ENCODE measurements around the gene SLC4A1AP. TPM values are rescaled to one million over a fixed set of nuclear protein-coding genes. Genes with fewer than 3 reads are reported as not detected.

SLC4A1AP gene
- total and polyA plus RNA-seq, 10 of the 15 experiments (the other 5 are each of a cell fraction or from before 2014, with no cell fraction given), result 6.5 to 30.1 (median 21.5) TPM

DNA sequence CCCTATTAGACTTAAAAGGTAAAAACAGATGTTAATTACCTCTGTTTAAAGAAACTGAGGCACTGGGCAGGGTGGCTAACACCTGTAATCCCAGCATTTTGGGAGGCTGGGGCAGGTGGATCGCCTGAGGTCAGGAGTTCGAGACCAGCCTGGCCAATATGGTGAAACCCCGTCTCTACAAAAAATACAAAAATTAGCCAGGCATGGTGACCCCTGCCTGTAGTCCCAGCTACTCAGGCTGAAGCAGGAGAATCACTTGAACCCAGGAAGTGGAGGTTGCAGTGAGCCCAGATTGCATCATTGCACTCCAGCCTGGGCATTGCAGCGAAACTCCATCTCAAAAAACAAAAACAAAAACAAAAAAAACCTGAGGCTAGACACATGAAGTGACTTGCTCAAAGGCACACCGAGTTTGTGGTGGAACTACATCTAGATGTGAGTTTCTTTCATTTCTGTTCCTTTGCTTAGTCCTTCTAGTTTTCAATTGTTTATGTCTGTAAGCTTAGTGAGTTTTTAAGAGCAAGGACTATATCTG, 40.7 kb downstream of the SLC4A1AP start (continued):
- TF ChIP-seq, protein P1, sequence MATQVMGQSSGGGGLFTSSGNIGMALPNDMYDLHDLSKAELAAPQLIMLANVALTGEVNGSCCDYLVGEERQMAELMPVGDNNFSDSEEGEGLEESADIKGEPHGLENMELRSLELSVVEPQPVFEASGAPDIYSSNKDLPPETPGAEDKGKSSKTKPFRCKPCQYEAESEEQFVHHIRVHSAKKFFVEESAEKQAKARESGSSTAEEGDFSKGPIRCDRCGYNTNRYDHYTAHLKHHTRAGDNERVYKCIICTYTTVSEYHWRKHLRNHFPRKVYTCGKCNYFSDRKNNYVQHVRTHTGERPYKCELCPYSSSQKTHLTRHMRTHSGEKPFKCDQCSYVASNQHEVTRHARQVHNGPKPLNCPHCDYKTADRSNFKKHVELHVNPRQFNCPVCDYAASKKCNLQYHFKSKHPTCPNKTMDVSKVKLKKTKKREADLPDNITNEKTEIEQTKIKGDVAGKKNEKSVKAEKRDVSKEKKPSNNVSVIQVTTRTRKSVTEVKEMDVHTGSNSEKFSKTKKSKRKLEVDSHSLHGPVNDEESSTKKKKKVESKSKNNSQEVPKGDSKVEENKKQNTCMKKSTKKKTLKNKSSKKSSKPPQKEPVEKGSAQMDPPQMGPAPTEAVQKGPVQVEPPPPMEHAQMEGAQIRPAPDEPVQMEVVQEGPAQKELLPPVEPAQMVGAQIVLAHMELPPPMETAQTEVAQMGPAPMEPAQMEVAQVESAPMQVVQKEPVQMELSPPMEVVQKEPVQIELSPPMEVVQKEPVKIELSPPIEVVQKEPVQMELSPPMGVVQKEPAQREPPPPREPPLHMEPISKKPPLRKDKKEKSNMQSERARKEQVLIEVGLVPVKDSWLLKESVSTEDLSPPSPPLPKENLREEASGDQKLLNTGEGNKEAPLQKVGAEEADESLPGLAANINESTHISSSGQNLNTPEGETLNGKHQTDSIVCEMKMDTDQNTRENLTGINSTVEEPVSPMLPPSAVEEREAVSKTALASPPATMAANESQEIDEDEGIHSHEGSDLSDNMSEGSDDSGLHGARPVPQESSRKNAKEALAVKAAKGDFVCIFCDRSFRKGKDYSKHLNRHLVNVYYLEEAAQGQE (IDR thresholded peaks at IDR 0.05; ENCODE audit: low read depth, low read length), result no peak
- TF ChIP-seq BRCA1 (IDR thresholded peaks at IDR 0.05; ENCODE audit: low read depth, low read length) (no peak), BCL11A (IDR thresholded peaks at IDR 0.05; ENCODE audit: low read depth, low read length) (no peak), CREM (IDR thresholded peaks at IDR 0.05; ENCODE audit: low read depth) (no peak), NR2C2 (IDR thresholded peaks at IDR 0.05; ENCODE audit: borderline replicate concordance, control insufficient read depth, insufficient read length, low read depth) (no peak)

DNA sequence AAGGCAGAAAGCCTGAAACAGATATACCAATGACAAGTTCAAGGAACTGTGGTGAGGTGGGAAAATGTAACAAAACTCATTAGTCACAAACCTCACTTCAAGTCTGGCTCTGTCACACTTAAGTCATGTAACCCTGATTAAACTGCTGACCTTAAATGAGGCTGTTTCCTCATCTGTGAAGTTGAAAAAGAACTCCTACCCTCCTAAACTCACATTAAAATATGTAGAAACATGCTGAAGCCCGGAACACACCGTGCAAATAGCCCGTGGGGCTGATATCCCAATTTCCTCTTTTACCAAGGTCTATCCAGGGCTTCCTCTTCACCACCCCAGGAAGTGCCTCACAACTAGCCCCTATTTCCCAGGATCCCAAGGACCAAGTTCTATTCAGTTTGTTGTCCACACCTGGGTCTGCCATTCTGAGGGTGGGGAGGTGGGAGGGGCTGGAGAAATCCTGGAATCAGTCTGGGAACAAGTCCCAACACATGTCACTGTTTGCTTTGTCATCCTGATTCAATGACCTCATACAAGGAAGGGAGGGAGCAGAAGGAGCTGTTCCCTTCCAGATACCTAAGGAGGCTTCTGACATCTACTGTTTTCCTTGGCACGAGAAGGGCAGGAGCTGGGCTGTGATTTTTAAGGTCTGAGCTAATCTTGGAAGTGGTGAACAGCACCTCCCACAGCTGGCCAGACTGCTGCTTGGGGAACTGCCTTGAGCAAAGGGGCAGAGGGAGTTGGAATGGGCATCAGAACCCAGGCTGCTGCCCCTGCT, 42.3 kb downstream of the SLC4A1AP start:
- H3K27me3 ChIP-seq (replicated peaks in 1 of 2; ENCODE audit: control insufficient read depth in 2 of 2, insufficient read depth in 2 of 2, low read length in 1 of 2), result no peaks in the 10 kb centered on the region
- no peaks in the 10 kb centered on the region for H3K36me3 ChIP-seq (ENCODE audit: control insufficient read depth in 2 of 2, insufficient read depth in 2 of 2, low read length in 1 of 2)
- H3K4me3 ChIP-seq, result no peak overlapping the region
- no peak overlapping the region for H3K27ac ChIP-seq (ENCODE audit: control insufficient read depth, insufficient read depth)
- intact Hi-C loops (cut with micrococcal nuclease; ENCODE audit: unreplicated experiment), result no loop called here
- no peak overlapping the region for H3K9ac ChIP-seq (ENCODE audit: control insufficient read depth, insufficient read depth, low read length)
- H3K79me2 ChIP-seq (ENCODE audit: control insufficient read depth, insufficient read depth, low read length), result no peaks in the 10 kb centered on the region
- no peaks in the 10 kb centered on the region for H3K4me1 ChIP-seq (ENCODE audit: control insufficient read depth, insufficient read depth, low read length)
- SMC1A ChIA-PET (ENCODE audit: uncharacterized antibody, unreplicated experiment), result interaction anchor here (1.4 to 1.5 kb wide), 2 partner anchors 13 to 691 kb away, joined by 3 to 4 read pairs; no protein-coding TSS in a partner anchor
- no peak for DNase-seq (ENCODE audit: low read depth, low spot score)
- BruUV-seq (replicated peaks), result no TSS peak
- no peak overlapping the region for H3K4me2 ChIP-seq (ENCODE audit: control insufficient read depth, insufficient read depth)
- RAD21 ChIA-PET (ENCODE audit: unreplicated experiment), result interaction anchor here (1.6 to 3.1 kb wide), 2 partner anchors 22 to 747 kb away, joined by 4 to 15 read pairs; no protein-coding TSS in a partner anchor
- no peaks in the 10 kb centered on the region for H3K9me3 ChIP-seq (replicated peaks; ENCODE audit: control insufficient read depth, insufficient read depth, low read length)
- in situ Hi-C loops (cut with MboI), result no loop called here
- 22% methylated on average over 4 of the region's 4 CpGs for WGBS (ENCODE audit: insufficient coverage, insufficient replicate concordance, low lambda C conversion rate, missing lambda C conversion rate)
- ATAC-seq, result no peak
- POLR2A ChIA-PET, result no interaction called here
- FAIRE-seq, result no peak
- CTCF ChIA-PET, result interaction anchor here (0.6 to 4.7 kb wide), 8 partner anchors 11 to 713 kb away, joined by 3 to 23 read pairs (median 9); no protein-coding TSS in a partner anchor
- H2AFZ ChIP-seq (ENCODE audit: control insufficient read depth, low read depth, low read length), result no peak overlapping the region
- no peaks in the 10 kb centered on the region for H4K20me1 ChIP-seq (ENCODE audit: control insufficient read depth, insufficient read depth)
- TF ChIP-seq, protein P2, sequence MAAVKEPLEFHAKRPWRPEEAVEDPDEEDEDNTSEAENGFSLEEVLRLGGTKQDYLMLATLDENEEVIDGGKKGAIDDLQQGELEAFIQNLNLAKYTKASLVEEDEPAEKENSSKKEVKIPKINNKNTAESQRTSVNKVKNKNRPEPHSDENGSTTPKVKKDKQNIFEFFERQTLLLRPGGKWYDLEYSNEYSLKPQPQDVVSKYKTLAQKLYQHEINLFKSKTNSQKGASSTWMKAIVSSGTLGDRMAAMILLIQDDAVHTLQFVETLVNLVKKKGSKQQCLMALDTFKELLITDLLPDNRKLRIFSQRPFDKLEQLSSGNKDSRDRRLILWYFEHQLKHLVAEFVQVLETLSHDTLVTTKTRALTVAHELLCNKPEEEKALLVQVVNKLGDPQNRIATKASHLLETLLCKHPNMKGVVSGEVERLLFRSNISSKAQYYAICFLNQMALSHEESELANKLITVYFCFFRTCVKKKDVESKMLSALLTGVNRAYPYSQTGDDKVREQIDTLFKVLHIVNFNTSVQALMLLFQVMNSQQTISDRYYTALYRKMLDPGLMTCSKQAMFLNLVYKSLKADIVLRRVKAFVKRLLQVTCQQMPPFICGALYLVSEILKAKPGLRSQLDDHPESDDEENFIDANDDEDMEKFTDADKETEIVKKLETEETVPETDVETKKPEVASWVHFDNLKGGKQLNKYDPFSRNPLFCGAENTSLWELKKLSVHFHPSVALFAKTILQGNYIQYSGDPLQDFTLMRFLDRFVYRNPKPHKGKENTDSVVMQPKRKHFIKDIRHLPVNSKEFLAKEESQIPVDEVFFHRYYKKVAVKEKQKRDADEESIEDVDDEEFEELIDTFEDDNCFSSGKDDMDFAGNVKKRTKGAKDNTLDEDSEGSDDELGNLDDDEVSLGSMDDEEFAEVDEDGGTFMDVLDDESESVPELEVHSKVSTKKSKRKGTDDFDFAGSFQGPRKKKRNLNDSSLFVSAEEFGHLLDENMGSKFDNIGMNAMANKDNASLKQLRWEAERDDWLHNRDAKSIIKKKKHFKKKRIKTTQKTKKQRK (IDR thresholded peaks at IDR 0.05; ENCODE audit: low read depth, low read length), result no peak
- TF ChIP-seq MTA2 (IDR thresholded peaks at IDR 0.05; ENCODE audit: low read depth) (no peak), TBL1XR1 (IDR thresholded peaks at IDR 0.05; ENCODE audit: low read depth, low read length) (no peak)
- TF ChIP-seq, protein P3, sequence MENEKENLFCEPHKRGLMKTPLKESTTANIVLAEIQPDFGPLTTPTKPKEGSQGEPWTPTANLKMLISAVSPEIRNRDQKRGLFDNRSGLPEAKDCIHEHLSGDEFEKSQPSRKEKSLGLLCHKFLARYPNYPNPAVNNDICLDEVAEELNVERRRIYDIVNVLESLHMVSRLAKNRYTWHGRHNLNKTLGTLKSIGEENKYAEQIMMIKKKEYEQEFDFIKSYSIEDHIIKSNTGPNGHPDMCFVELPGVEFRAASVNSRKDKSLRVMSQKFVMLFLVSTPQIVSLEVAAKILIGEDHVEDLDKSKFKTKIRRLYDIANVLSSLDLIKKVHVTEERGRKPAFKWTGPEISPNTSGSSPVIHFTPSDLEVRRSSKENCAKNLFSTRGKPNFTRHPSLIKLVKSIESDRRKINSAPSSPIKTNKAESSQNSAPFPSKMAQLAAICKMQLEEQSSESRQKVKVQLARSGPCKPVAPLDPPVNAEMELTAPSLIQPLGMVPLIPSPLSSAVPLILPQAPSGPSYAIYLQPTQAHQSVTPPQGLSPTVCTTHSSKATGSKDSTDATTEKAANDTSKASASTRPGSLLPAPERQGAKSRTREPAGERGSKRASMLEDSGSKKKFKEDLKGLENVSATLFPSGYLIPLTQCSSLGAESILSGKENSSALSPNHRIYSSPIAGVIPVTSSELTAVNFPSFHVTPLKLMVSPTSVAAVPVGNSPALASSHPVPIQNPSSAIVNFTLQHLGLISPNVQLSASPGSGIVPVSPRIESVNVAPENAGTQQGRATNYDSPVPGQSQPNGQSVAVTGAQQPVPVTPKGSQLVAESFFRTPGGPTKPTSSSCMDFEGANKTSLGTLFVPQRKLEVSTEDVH (IDR thresholded peaks at IDR 0.05; ENCODE audit: low read depth, partially characterized antibody), result no peak
- TF ChIP-seq, protein P4, sequence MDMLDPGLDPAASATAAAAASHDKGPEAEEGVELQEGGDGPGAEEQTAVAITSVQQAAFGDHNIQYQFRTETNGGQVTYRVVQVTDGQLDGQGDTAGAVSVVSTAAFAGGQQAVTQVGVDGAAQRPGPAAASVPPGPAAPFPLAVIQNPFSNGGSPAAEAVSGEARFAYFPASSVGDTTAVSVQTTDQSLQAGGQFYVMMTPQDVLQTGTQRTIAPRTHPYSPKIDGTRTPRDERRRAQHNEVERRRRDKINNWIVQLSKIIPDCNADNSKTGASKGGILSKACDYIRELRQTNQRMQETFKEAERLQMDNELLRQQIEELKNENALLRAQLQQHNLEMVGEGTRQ (IDR thresholded peaks at IDR 0.05; ENCODE audit: borderline replicate concordance, low read depth, low read length), result no peak
